NCI-H128 (cell line): Measurements from ENCODE around the gene SH3GLB2.
"Not testable (repeated sequence)": the region's sequence is repeated elsewhere in the genome, so short reads cannot be mapped to it uniquely, and the experiment has no call there.

Experiments used
- DNase-seq: peaks from one replicate; lab custom pipeline; 2025; ENCODE audit not compliant: unreplicated experiment; lab: John Stamatoyannopoulos, UW

Gene SH3GLB2

GRCh38 chr9:129023036-129023907 lies 4.9 kb downstream of the SH3GLB2 start:
- DNase-seq, result no peak

GRCh38 chr9:129022037-129022436 lies 6.1 kb downstream of the SH3GLB2 start:
- no peak for DNase-seq

- DNase-seq, result no peak
Observed at GRCh38 chr9:129021091-129021490, 7.0 kb downstream of the SH3GLB2 start.

GRCh38 chr9:129014608-129015007 lies 13.5 kb downstream of the SH3GLB2 start:
- no peak for DNase-seq

GRCh38 chr9:129014124-129014523 lies 14.0 kb downstream of the SH3GLB2 start:
- DNase-seq, result no peak

- DNase-seq, result no peak
Observed at GRCh38 chr9:129013674-129014073, 14.5 kb downstream of the SH3GLB2 start.

GRCh38 chr9:129012893-129013448 lies 15.2 kb downstream of the SH3GLB2 start:
- DNase-seq, result no peak

GRCh38 chr9:129012343-129012742 lies 15.8 kb downstream of the SH3GLB2 start:
- no peak for DNase-seq

GRCh38 chr9:129011761-129012181 lies 16.4 kb downstream of the SH3GLB2 start:
- DNase-seq, result no peak

GRCh38 chr9:129011170-129011569 lies 17.0 kb downstream of the SH3GLB2 start:
- DNase-seq, result no peak

- no peak for DNase-seq
Observed at GRCh38 chr9:129010267-129010975, 17.7 kb downstream of the SH3GLB2 start.

GRCh38 chr9:129009584-129010141 lies 18.5 kb downstream of the SH3GLB2 start:
- DNase-seq, result no peak

- DNase-seq, result no peak
Observed at GRCh38 chr9:129008986-129009583, 19.0 kb downstream of the SH3GLB2 start.

GRCh38 chr9:129008469-129008965 lies 19.6 kb downstream of the SH3GLB2 start:
- DNase-seq, result no peak

- DNase-seq, result no peak
Observed at GRCh38 chr9:129007766-129008468, 20.2 kb downstream of the SH3GLB2 start.

- DNase-seq, result no peak
Observed at GRCh38 chr9:129007035-129007765, 20.9 kb downstream of the SH3GLB2 start.

- peak; percentile 15 for DNase-seq
Observed at GRCh38 chr9:129006328-129007034, 21.6 kb downstream of the SH3GLB2 start.

- no peak for DNase-seq
Observed at GRCh38 chr9:129005336-129005997, 22.7 kb downstream of the SH3GLB2 start.

- not testable (repeated sequence) for DNase-seq
Observed at GRCh38 chr9:129004173-129004572, 24.0 kb downstream of the SH3GLB2 start.
